ENCODE results near the gene DDX19B.

The DDX19B gene

GRCh38 chr16:70364399-70364798 is 65.4 kb downstream of the DDX19B start:
- TF ChIP-seq FOXM1 (IDR thresholded peaks at IDR 0.05; ENCODE audit: borderline replicate concordance, low read depth) (no peak), TCF12 (IDR thresholded peaks at IDR 0.05; ENCODE audit: low read depth) (no peak), CREB1 (IDR thresholded peaks at IDR 0.05; ENCODE audit: low read depth) (no peak), ZBTB7A (IDR thresholded peaks at IDR 0.05; ENCODE audit: low read depth) (no peak), YY1 (IDR thresholded peaks at IDR 0.05; ENCODE audit: low read depth) (no peak), EGR1 (IDR thresholded peaks at IDR 0.05) (no peak), TEAD4 (IDR thresholded peaks at IDR 0.05) (no peak), TAF1 (IDR thresholded peaks at IDR 0.05; ENCODE audit: low read depth) (no peak), CEBPB (IDR thresholded peaks at IDR 0.05) (no peak), RAD21 (IDR thresholded peaks at IDR 0.05; ENCODE audit: low read depth) (no peak)
- TF ChIP-seq, protein P1, sequence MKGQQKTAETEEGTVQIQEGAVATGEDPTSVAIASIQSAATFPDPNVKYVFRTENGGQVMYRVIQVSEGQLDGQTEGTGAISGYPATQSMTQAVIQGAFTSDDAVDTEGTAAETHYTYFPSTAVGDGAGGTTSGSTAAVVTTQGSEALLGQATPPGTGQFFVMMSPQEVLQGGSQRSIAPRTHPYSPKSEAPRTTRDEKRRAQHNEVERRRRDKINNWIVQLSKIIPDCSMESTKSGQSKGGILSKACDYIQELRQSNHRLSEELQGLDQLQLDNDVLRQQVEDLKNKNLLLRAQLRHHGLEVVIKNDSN (IDR thresholded peaks at IDR 0.05): no peak
- TF ChIP-seq, protein P2, sequence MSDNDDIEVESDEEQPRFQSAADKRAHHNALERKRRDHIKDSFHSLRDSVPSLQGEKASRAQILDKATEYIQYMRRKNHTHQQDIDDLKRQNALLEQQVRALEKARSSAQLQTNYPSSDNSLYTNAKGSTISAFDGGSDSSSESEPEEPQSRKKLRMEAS (IDR thresholded peaks at IDR 0.05): no peak

DNA sequence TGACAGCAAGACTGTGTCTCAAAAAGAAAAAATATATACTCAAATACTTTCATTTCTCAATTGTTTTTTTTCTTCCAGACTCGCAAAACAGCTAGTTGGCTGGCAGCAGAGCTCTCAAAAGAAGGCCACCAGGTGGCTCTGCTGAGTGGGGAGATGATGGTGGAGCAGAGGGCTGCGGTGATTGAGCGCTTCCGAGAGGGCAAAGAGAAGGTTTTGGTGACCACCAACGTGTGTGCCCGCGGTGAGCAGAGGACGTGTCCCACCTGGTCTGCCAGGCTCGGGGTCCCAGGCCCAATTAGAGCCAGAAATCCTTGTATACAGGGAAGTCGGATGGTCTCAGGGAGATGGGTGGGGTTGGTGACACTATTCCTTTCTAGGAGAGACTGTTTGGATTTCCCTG is 71.2 kb downstream of the DDX19B start:
- peak; percentile 24; the same call in 1 of the 2 replicates for TF ChIP-seq RAD21 (IDR thresholded peaks at IDR 0.05; ENCODE audit: low read depth)

GRCh38 chr16:70370924-70371323 is 71.9 kb downstream of the DDX19B start:
- TF ChIP-seq ZBTB7A (IDR thresholded peaks at IDR 0.05; ENCODE audit: low read depth) (no peak), EP300 (IDR thresholded peaks at IDR 0.05; ENCODE audit: borderline replicate concordance) (no peak), TCF12 (IDR thresholded peaks at IDR 0.05; ENCODE audit: low read depth) (no peak), REST (IDR thresholded peaks at IDR 0.05; ENCODE audit: low read depth) (no peak), FOXM1 (IDR thresholded peaks at IDR 0.05; ENCODE audit: borderline replicate concordance, low read depth) (no peak), EGR1 (IDR thresholded peaks at IDR 0.05) (no peak), CEBPB (IDR thresholded peaks at IDR 0.05) (no peak), TEAD4 (IDR thresholded peaks at IDR 0.05) (no peak), YY1 (IDR thresholded peaks at IDR 0.05; ENCODE audit: low read depth) (no peak), NFIC (IDR thresholded peaks at IDR 0.05) (no peak), CREB1 (IDR thresholded peaks at IDR 0.05; ENCODE audit: low read depth) (no peak), TAF1 (IDR thresholded peaks at IDR 0.05; ENCODE audit: low read depth) (no peak)
- TF ChIP-seq, protein P1 (IDR thresholded peaks at IDR 0.05): no peak
- TF ChIP-seq, protein P2 (IDR thresholded peaks at IDR 0.05): no peak

DNA sequence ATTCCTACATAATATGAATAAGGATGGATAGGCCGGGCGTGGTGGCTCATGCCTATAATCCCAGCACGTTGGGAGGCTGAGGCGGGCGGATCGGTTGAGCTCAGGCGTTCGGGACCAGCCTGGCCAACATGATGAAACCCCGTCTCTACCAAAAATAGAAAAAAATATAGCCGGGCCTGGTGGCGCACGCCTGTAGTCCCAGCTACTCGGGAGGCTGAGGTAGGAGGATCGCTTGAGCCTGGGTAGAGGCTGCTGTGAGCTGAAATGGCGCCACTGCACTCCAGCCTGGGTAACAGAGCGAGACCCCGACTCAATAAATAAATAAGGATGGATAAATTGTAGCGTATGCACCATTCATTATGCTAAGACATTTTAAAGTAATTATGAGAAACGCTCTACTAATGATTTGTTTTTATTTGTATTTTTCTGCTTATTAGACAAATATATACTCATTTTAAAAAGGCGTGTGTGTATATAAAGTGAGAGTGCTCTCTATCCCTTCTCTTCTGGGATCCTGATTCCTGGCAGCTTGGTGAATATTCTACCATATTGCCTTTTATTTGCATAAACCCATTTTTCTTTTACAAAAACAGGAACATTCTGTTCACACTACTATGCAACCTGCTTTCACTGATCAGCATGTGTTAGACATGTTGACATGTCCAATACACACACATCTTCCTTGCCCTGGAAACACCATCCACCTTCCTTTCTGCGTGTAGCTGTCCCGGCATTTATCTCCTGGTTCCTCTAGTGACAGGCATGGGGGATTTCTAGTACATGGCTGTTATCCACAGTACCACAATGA is 74.1 kb downstream of the DDX19B start:
- TF ChIP-seq ZBTB7A (IDR thresholded peaks at IDR 0.05; ENCODE audit: low read depth) (no peak), RAD21 (IDR thresholded peaks at IDR 0.05; ENCODE audit: low read depth) (no peak), CEBPB (IDR thresholded peaks at IDR 0.05) (no peak), TEAD4 (IDR thresholded peaks at IDR 0.05) (no peak), TAF1 (IDR thresholded peaks at IDR 0.05; ENCODE audit: low read depth) (no peak), YY1 (IDR thresholded peaks at IDR 0.05; ENCODE audit: low read depth) (no peak), EGR1 (IDR thresholded peaks at IDR 0.05) (no peak), NFIC (IDR thresholded peaks at IDR 0.05) (no peak), TCF12 (IDR thresholded peaks at IDR 0.05; ENCODE audit: low read depth) (no peak), EP300 (IDR thresholded peaks at IDR 0.05; ENCODE audit: borderline replicate concordance) (no peak), CREB1 (IDR thresholded peaks at IDR 0.05; ENCODE audit: low read depth) (no peak), FOXM1 (IDR thresholded peaks at IDR 0.05; ENCODE audit: borderline replicate concordance, low read depth) (no peak), REST (IDR thresholded peaks at IDR 0.05; ENCODE audit: low read depth) (no peak)
- TF ChIP-seq, protein P1 (IDR thresholded peaks at IDR 0.05): no peak
- TF ChIP-seq, protein P2 (IDR thresholded peaks at IDR 0.05): no peak

DNA sequence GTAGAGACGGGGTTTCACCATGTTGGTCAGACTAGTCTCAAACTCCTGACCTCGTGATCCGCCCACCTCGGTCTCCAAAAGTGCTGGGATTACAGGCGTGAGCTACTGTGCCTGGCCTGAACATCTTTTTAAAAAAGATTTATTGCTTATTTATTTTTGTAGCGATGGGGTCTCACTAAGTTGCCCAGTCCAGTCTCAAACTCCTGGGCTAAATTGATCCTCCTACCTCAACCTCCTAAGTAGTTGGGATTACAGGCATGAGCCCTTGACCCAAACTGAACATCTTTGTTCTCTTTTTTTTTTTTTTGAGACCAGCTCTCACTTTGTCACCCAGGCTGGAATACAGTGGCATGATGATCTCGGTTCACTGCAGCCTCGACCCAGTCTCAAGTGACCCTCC is 75.2 kb downstream of the DDX19B start:
- TF ChIP-seq ZBTB7A (IDR thresholded peaks at IDR 0.05; ENCODE audit: low read depth) (no peak), EP300 (IDR thresholded peaks at IDR 0.05; ENCODE audit: borderline replicate concordance) (no peak), TCF12 (IDR thresholded peaks at IDR 0.05; ENCODE audit: low read depth) (no peak)
